GM12875 (cell line): Measurements from ENCODE around the gene FANK1.
"Not testable (repeated sequence)": the region's sequence is repeated elsewhere in the genome, so short reads cannot be mapped to it uniquely, and the experiment has no call there.

Experiments used
- H3K4me3 ChIP-seq: one replicate; pipeline ENCODE4 v1.5.1; 2011; ENCODE audit warnings: low read depth, low read length, control low read depth
- CTCF ChIP-seq: IDR thresholded peaks from 2 replicates; pipeline ENCODE4 v1.5.1; 2011; ENCODE audit warnings: low read depth, mild to moderate bottlenecking, control low read depth, inconsistent platforms, low read length, moderate library complexity, borderline replicate concordance; ENCODE audit not compliant: insufficient read depth

Gene FANK1

GRCh38 chr10:125967533-125967932 lies 71.2 kb downstream of the FANK1 start:
- no peak overlapping the region for H3K4me3 ChIP-seq
- TF ChIP-seq CTCF, result no peak

GRCh38 chr10:125970077-125970630 lies 73.8 kb downstream of the FANK1 start:
- not testable (repeated sequence) for H3K4me3 ChIP-seq

- no peak overlapping the region for H3K4me3 ChIP-seq
- peak; percentile 49; the same call in 1 of the 2 replicates for TF ChIP-seq CTCF
These were observed 80.7 kb downstream of the FANK1 start for GRCh38 chr10:125976960-125977605.

GRCh38 chr10:125979976-125980375 lies 83.6 kb downstream of the FANK1 start:
- H3K4me3 ChIP-seq, result no peak overlapping the region

GRCh38 chr10:125980521-125981035 lies 84.2 kb downstream of the FANK1 start:
- H3K4me3 ChIP-seq, result no peak overlapping the region
- TF ChIP-seq CTCF, result no peak

More at GRCh38 chr10:125979976-125980375, 83.6 kb downstream of the FANK1 start:
- no peak for TF ChIP-seq CTCF

GRCh38 chr10:125982260-125982948 lies 86.0 kb downstream of the FANK1 start:
- TF ChIP-seq CTCF, result peak; percentile 36; the same call in 1 of the 2 replicates
- H3K4me3 ChIP-seq, result no peak overlapping the region

- H3K4me3 ChIP-seq, result no peak overlapping the region
- no peak for TF ChIP-seq CTCF
These were observed 86.8 kb downstream of the FANK1 start for GRCh38 chr10:125983161-125983560.
